ENCODE results near the gene KCNS3.

Gene KCNS3

DNA sequence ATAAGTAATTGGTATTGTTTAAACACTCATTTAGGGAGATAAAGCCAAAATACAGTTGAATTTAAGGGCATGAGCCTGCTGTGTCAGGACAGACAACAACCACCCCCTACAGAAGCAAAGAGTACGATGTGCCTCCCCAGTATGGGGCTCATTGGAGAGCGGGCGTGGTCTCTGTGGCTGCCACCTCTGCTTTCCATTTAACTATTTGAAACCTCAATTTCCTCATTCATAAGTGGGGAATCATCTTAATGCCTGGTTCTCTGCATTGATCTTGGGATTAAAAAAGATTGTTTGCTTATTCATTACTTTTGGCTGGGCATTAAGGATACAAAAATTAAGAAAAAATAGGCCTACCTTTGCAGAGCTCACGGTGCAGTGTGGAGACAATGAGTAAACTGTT lies 21.4 kb downstream of the KCNS3 start:
- DNase-seq (ENCODE audit: insufficient read length, low spot score) (no peak), FAIRE-seq (no peak)
- TF ChIP-seq POLR2A (IDR thresholded peaks at IDR 0.05; ENCODE audit: low read depth, low read length) = no peak

DNA sequence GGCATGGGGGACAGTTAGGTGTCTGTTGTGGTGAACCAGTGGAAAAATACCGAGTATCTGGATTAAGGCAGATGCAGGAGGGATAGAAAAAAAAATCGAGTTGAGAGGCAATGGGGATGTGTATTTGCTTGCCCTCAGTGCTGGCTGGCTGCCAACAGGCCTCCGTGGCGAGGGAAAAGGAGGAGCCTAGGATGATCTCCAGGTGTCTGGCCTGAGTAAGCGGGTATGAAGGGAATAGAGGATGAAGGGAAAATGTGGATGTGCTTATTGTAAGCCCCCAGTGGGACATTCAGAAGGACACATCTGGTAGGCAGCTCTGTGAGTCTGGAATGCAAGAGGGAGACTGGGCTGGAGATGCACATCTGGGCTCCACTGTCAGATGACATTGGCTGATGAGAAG lies 22.8 kb downstream of the KCNS3 start:
- FAIRE-seq (no peak), DNase-seq (ENCODE audit: insufficient read length, low spot score) (no peak)
- no peak for TF ChIP-seq POLR2A (IDR thresholded peaks at IDR 0.05; ENCODE audit: low read depth, low read length)

DNA sequence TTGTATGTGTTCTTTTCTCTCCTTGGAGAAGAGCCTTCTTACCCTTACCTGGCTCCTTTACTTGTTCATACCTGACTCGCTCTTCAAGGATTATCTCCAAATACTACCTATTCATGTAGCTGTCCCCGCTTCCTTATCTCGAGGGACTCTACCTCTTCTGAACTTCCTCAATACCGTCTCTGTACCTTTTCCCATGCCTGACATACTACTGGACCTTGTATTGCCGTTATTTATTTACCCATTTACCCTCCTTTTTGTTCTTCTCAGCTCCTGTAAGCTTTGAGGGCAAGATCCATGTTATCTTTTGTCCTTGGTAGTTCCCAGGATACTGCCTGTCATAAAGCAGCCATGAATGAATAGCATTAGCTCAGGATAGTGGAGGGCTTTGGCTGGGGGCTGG lies 32.5 kb downstream of the KCNS3 start:
- DNase-seq (ENCODE audit: insufficient read length, low spot score) (no peak), FAIRE-seq (no peak)
- TF ChIP-seq POLR2A (IDR thresholded peaks at IDR 0.05; ENCODE audit: low read depth, low read length) = no peak

- DNase-seq (ENCODE audit: insufficient read length, low spot score) = no peak
- TF ChIP-seq POLR2A (IDR thresholded peaks at IDR 0.05; ENCODE audit: low read depth, low read length) = no peak
- no peak for FAIRE-seq
Measured at GRCh38 chr2:17911491-17912260, 33.2 kb downstream of the KCNS3 start.

DNA sequence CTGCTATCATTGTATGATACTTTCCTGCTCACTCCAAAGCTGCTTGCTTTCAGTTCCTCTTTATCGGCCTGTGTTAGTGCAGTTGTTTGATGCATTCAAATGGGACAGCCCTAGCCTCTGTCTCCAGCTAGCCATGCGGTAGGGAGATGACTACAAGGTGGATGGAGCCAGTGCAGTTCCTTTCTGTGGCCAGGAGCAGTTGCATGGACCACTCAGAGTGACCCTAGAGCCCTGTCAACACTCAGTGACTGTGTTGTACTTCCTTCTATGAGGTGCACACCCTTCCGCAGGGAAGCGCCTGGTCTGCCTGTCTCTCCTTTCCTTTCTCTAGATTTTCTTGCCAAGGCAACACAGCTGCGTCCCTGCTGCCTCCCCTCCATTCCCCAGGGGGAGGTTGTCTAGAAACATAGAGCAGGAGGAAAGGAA lies 33.8 kb downstream of the KCNS3 start:
- FAIRE-seq = no peak
- no peak for TF ChIP-seq POLR2A (IDR thresholded peaks at IDR 0.05; ENCODE audit: low read depth, low read length)

DNA sequence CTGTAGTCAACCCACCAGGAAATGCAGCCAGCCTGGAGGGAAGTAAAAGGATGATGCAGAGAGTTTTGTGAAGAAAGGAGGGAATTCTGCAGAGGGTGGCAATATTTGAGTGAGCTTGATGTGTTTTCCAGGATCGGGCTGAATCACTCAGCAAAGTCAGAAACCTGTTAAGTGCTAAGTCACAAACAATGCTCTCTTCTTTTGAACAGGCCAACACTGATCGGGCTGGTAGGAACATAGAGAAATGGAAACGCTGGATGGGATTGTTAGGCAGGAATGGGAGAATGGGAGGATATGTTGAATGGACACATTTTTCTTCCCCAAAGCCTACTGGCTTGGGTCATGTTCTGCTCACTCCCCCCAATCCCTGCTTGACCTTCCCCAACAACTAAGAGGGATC lies 36.6 kb downstream of the KCNS3 start:
- DNase-seq (ENCODE audit: insufficient read length, low spot score) = no peak
- TF ChIP-seq POLR2A (IDR thresholded peaks at IDR 0.05; ENCODE audit: low read depth, low read length) = no peak
- no peak for FAIRE-seq

More for the DNA sequence above, 33.8 kb downstream of the KCNS3 start:
- DNase-seq (ENCODE audit: insufficient read length, low spot score) = no peak

GRCh38 chr2:17915811-17916518 lies 37.5 kb downstream of the KCNS3 start:
- no peak for FAIRE-seq
- TF ChIP-seq POLR2A (IDR thresholded peaks at IDR 0.05; ENCODE audit: low read depth, low read length) = no peak
- no peak for DNase-seq (ENCODE audit: insufficient read length, low spot score)

DNA sequence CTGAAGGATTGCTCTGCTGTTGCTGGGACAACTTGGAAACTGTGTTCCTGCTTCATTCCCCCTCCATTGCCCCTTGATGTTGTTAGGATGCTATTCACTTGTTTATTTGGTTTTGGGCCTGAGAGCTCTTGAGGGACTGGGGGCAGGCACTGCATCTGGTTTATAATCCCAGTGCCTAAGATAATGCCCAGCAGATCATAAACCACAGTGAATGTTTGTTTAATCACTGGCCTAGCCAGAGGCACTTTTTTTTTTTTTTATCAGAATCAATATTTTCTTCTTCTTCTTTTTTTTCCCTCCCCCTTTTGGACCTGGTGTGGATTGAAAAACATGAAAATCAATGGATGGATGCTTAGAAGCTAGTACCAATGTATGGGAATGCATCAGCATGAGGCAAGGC lies 38.1 kb downstream of the KCNS3 start:
- FAIRE-seq (no peak), DNase-seq (ENCODE audit: insufficient read length, low spot score) (no peak)
- TF ChIP-seq POLR2A (IDR thresholded peaks at IDR 0.05; ENCODE audit: low read depth, low read length) = no peak

- DNase-seq (ENCODE audit: insufficient read length, low spot score) (no peak), FAIRE-seq (no peak)
- no peak for TF ChIP-seq POLR2A (IDR thresholded peaks at IDR 0.05; ENCODE audit: low read depth, low read length)
Measured at GRCh38 chr2:17918789-17919188, 40.3 kb downstream of the KCNS3 start.

DNA sequence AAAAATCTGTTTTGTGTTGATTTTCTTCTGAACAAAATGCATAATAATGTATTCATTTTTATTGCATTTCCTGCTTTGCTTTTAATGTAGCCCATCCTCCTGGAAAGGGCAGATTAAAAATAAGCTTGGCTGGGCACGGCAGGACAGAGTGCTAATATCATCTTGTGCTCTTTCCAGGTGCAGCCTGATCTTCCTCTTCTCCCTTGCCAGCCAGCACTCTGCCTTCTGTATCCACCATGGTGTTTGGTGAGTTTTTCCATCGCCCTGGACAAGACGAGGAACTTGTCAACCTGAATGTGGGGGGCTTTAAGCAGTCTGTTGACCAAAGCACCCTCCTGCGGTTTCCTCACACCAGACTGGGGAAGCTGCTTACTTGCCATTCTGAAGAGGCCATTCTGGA lies 52.3 kb downstream of the KCNS3 start:
- no peak for TF ChIP-seq POLR2A (IDR thresholded peaks at IDR 0.05; ENCODE audit: low read depth, low read length)
- FAIRE-seq (no peak), DNase-seq (ENCODE audit: insufficient read length, low spot score) (no peak)

- no peak for TF ChIP-seq POLR2A (IDR thresholded peaks at IDR 0.05; ENCODE audit: low read depth, low read length)
- DNase-seq (ENCODE audit: insufficient read length, low spot score) = no peak
Measured at GRCh38 chr2:17933256-17933655, 54.8 kb downstream of the KCNS3 start.

DNA sequence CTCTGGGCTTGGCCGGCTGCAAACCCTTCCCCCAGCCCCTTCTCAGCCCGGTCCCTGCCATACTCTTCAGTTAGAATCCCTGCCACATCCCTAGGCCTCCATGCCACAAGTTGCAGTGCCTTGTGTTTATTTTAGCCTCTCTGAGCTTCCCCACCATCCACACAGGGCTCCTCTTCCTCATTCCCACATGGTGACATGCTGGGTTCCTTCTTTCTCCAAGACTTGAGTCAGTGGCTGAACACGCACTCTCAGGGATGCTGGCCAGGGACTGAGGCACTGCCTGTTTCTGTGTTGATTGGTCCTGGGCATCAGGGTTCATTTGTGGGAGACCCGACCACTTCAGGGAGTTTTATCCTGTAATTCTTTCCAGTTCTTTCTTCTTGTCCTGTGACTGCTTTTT lies 56.3 kb downstream of the KCNS3 start:
- TF ChIP-seq POLR2A (IDR thresholded peaks at IDR 0.05; ENCODE audit: low read depth, low read length) = no peak
- DNase-seq (ENCODE audit: insufficient read length, low spot score) = peak; percentile 4
- FAIRE-seq = no peak

More at GRCh38 chr2:17933256-17933655, 54.8 kb downstream of the KCNS3 start:
- FAIRE-seq = no peak

DNA sequence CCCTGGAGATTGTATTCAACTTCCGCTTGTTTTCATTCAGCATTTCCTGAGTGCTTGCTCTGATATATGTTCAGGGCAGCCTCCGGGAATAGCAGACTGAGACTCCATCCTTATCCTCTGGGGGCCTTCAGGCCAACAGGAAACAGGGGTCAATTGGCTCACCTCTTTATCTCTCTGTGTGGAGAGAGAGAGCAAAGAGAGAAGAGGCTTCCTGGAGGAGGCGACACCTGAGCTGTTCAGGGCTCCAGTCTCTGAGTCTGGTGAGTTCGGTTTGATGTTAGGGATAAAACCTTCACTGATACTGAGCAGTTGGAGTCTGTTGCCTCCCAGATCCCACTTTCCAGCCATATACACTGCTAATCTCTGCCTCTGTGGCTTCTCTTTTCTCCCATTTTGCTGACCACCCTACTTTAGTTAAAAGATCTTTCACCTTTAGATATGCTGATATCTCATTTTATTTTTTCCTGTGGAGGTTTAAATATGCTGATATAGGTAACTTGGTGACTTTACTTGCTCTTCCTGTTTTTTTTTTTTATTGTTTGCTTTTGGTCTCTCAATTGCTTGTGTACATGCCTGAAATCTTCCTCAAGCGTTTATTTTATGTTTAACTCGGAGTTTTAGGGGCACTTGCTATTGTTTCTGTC lies 56.9 kb downstream of the KCNS3 start:
- no peak for DNase-seq (ENCODE audit: insufficient read length, low spot score)
- no peak for FAIRE-seq
- no peak for TF ChIP-seq POLR2A (IDR thresholded peaks at IDR 0.05; ENCODE audit: low read depth, low read length)

GRCh38 chr2:17936599-17936998 lies 58.1 kb downstream of the KCNS3 start:
- DNase-seq (ENCODE audit: insufficient read length, low spot score) = no peak
- no peak for FAIRE-seq
- TF ChIP-seq POLR2A (IDR thresholded peaks at IDR 0.05; ENCODE audit: low read depth, low read length) = no peak
